Breast epithelium (tissue), 3 donors: Measurements from ENCODE around the gene GPC3.

ENCODE experiments used
- POLR2A ChIP-seq: fragments of 450-650 bp; IDR thresholded peaks from one replicate; pipeline ENCODE4 v1.6.1; 2016; ENCODE audit warnings: antibody characterized with exemption, mild to moderate bottlenecking, moderate library complexity
- TF ChIP-seq, protein P1 (sequence below), 3 donors: fragments of 450-650 bp; IDR thresholded peaks; one replicate each; pipeline ENCODE4 v1.5.1; 2016 to 2017; ENCODE audit warnings: antibody characterized with exemption in 3 of 3, mild to moderate bottlenecking in 3 of 3, moderate library complexity in 3 of 3

DNA sequence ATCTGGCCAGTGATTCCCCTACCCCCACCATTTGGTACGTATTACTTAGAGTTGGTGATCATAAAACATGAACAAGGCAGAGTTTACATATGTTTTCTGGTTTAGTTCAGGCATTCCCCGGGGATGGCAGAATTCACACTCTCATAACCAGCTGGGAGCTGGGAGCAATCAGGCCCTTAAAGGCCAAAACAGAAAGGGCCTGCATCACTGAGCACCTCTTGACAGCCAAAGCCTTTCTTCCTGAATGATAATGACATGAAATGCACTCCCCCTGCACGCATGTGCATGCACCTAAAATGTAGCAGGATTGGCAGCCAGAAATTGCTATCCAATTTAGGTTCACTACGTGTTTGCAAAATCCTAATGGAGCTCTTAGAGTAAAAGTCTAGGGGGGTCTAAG lies 235.4 kb downstream of the GPC3 start:
- TF ChIP-seq, protein P1, sequence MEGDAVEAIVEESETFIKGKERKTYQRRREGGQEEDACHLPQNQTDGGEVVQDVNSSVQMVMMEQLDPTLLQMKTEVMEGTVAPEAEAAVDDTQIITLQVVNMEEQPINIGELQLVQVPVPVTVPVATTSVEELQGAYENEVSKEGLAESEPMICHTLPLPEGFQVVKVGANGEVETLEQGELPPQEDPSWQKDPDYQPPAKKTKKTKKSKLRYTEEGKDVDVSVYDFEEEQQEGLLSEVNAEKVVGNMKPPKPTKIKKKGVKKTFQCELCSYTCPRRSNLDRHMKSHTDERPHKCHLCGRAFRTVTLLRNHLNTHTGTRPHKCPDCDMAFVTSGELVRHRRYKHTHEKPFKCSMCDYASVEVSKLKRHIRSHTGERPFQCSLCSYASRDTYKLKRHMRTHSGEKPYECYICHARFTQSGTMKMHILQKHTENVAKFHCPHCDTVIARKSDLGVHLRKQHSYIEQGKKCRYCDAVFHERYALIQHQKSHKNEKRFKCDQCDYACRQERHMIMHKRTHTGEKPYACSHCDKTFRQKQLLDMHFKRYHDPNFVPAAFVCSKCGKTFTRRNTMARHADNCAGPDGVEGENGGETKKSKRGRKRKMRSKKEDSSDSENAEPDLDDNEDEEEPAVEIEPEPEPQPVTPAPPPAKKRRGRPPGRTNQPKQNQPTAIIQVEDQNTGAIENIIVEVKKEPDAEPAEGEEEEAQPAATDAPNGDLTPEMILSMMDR (IDR thresholded peaks at IDR 0.05), result no peak
- no peak for TF ChIP-seq POLR2A
